Glomerular endothelial cell (primary cell): Measurements from ENCODE around the gene PRPSAP2. TPM values are rescaled to one million over a fixed set of nuclear protein-coding genes. Genes with fewer than 3 reads are reported as not detected.

Experiments used
- DNase-seq: peaks from one replicate; pipeline ENCODE4 v3.0.0-alpha.2; 2011; ENCODE audit warnings: low read depth, low spot score; ENCODE audit errors: extremely low read depth
- total RNA-seq: library from RNA; depleted of rRNA; stranded (reverse); fragments of >200 nt; gene quantifications from 2 replicates; pipeline ENCODE4 v1.2.3, GENCODE V29; 2015

Gene PRPSAP2
- total RNA-seq, 1 donor from 2014 or later = 23.9 TPM

- DNase-seq = no peak
Observed at GRCh38 chr17:18977021-18977420, 119.1 kb downstream of the PRPSAP2 start.

- no peak for DNase-seq
Observed at GRCh38 chr17:18977646-18978045, 119.7 kb downstream of the PRPSAP2 start.

GRCh38 chr17:18978050-18978449 is 120.1 kb downstream of the PRPSAP2 start:
- no peak for DNase-seq

GRCh38 chr17:18978655-18979054 is 120.7 kb downstream of the PRPSAP2 start:
- no peak for DNase-seq

Other genes with a start within 250 kb of the PRPSAP2 start
- gene TBC1D28, start 213.7 kb upstream of the PRPSAP2 start, total RNA-seq = not detected in 2 replicates
- gene FOXO3B, start 175.8 kb upstream of the PRPSAP2 start, total RNA-seq = 3.0 and 7.2 TPM in 2 replicates
- gene FBXW10, start 114.1 kb upstream of the PRPSAP2 start, total RNA-seq = not detected in 2 replicates
- gene TVP23B, start 76.9 kb upstream of the PRPSAP2 start, total RNA-seq = 26.0 and 27.7 TPM in 2 replicates
- not detected in 2 replicates for gene SLC5A10, start 94.0 kb downstream of the PRPSAP2 start, total RNA-seq
- gene FAM83G, start 146.6 kb downstream of the PRPSAP2 start, total RNA-seq = 12.6 and 12.8 TPM in 2 replicates
- gene GRAP, start 188.8 kb downstream of the PRPSAP2 start, total RNA-seq = 77.6 and 87.3 TPM in 2 replicates